ENCODE measurements around the gene TRPC4.

DNA sequence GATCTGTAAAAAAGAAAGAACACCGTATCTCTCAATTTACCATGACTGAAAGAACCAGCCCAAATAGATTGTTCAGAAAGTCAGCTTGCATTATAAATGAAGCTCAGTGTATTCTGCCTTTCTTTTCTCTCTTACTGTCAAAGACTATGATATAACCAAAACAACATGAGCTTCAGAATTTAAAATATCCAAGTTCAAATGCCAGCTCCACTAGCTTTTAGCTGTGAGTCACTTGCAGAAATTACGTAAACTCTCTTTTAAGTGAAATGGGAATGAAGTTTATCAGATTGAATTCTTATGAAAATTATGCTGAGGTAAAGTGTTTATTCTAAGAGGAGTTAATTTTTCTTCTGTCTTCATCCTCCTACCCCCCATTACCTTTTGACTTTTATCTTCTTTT, 251.0 kb downstream of the TRPC4 start:
- TF ChIP-seq, protein P1, sequence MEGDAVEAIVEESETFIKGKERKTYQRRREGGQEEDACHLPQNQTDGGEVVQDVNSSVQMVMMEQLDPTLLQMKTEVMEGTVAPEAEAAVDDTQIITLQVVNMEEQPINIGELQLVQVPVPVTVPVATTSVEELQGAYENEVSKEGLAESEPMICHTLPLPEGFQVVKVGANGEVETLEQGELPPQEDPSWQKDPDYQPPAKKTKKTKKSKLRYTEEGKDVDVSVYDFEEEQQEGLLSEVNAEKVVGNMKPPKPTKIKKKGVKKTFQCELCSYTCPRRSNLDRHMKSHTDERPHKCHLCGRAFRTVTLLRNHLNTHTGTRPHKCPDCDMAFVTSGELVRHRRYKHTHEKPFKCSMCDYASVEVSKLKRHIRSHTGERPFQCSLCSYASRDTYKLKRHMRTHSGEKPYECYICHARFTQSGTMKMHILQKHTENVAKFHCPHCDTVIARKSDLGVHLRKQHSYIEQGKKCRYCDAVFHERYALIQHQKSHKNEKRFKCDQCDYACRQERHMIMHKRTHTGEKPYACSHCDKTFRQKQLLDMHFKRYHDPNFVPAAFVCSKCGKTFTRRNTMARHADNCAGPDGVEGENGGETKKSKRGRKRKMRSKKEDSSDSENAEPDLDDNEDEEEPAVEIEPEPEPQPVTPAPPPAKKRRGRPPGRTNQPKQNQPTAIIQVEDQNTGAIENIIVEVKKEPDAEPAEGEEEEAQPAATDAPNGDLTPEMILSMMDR (IDR thresholded peaks at IDR 0.05; ENCODE audit: low read depth, low read length): no peak
- no peak for TF ChIP-seq POLR2A (IDR thresholded peaks at IDR 0.05; ENCODE audit: extremely low read depth, insufficient read length)
- TF ChIP-seq MYC (IDR thresholded peaks at IDR 0.05; ENCODE audit: low read depth, low read length): no peak
